ENCODE data around the gene ADGRG6.
A peak's percentile ranks its signal among the peaks of the same experiment; 100 is the strongest.

ADGRG6 gene

GRCh38 chr6:142414462-142415250 lies 112.8 kb downstream of the ADGRG6 start:
- Histone ChIP-seq H3K27me3 (ENCODE audit: insufficient read depth, low read length, poor library complexity, severe bottlenecking) (no peaks in the 10 kb centered on the region), H3K79me2 (ENCODE audit: insufficient read depth, low read length) (no peaks in the 10 kb centered on the region), H3K4me2 (ENCODE audit: low read depth, low read length, poor library complexity, severe bottlenecking) (no peak overlapping the region), H2AFZ (ENCODE audit: low read length) (no peak overlapping the region), H3K9me2 (replicated peaks; ENCODE audit: low read depth, low read length) (no peaks in the 10 kb centered on the region), H3F3A (ENCODE audit: low read depth) (0 out of 2 replicates have a peak, but pooled peaks cover 3% of the 10 kb centered on the region), H3K4me3 (ENCODE audit: low read length, poor library complexity, severe bottlenecking) (no peak overlapping the region), H4K20me1 (ENCODE audit: insufficient read depth, low read length, poor library complexity, severe bottlenecking) (no peaks in the 10 kb centered on the region), H3K9ac (ENCODE audit: low read depth, low read length, poor library complexity, severe bottlenecking) (no peak overlapping the region), H3K4me1 (ENCODE audit: insufficient read depth, low read length, poor library complexity, severe bottlenecking) (peaks cover 24% of the 10 kb centered on the region), H3K36me3 (ENCODE audit: insufficient read depth, low read length) (no peaks in the 10 kb centered on the region), H3K9me3 (ENCODE audit: insufficient read depth, low read depth, low read length) (no peaks in the 10 kb centered on the region)
- TF ChIP-seq CTCF (conservative IDR thresholded peaks at IDR 0.05; ENCODE audit: low read length) (no peak), EZH2phosphoT487 (IDR thresholded peaks at IDR 0.05; ENCODE audit: borderline replicate concordance) (no peak)

- TF ChIP-seq CTCF (conservative IDR thresholded peaks at IDR 0.05; ENCODE audit: low read length) (no peak), EZH2phosphoT487 (IDR thresholded peaks at IDR 0.05; ENCODE audit: borderline replicate concordance) (no peak)
- H3K36me3 ChIP-seq (ENCODE audit: insufficient read depth, low read length) = no peaks in the 10 kb centered on the region
- H3K27me3 ChIP-seq (ENCODE audit: insufficient read depth, low read length, poor library complexity, severe bottlenecking) = no peaks in the 10 kb centered on the region
- no peaks in the 10 kb centered on the region for H3K79me2 ChIP-seq (ENCODE audit: insufficient read depth, low read length)
- peak overlapping the region; percentile 53 for H3K4me2 ChIP-seq (ENCODE audit: low read depth, low read length, poor library complexity, severe bottlenecking)
- no peak overlapping the region for H3K4me3 ChIP-seq (ENCODE audit: low read length, poor library complexity, severe bottlenecking)
- no peaks in the 10 kb centered on the region for H3K9me3 ChIP-seq (ENCODE audit: insufficient read depth, low read depth, low read length)
- H2AFZ ChIP-seq (ENCODE audit: low read length) = peak overlapping the region; percentile 13; the same call in 1 of the 2 replicates
- 0 out of 2 replicates have a peak, but pooled peaks cover 3% of the 10 kb centered on the region for H3F3A ChIP-seq (ENCODE audit: low read depth)
- H3K9me2 ChIP-seq (replicated peaks; ENCODE audit: low read depth, low read length) = no peaks in the 10 kb centered on the region
- no peaks in the 10 kb centered on the region for H4K20me1 ChIP-seq (ENCODE audit: insufficient read depth, low read length, poor library complexity, severe bottlenecking)
- no peak overlapping the region for H3K9ac ChIP-seq (ENCODE audit: low read depth, low read length, poor library complexity, severe bottlenecking)
- H3K4me1 ChIP-seq (ENCODE audit: insufficient read depth, low read length, poor library complexity, severe bottlenecking) = peaks cover 24% of the 10 kb centered on the region
Observed at GRCh38 chr6:142416179-142416578, 114.4 kb downstream of the ADGRG6 start.

- Histone ChIP-seq H3K79me2 (ENCODE audit: insufficient read depth, low read length) (no peaks in the 10 kb centered on the region), H3K4me2 (ENCODE audit: low read depth, low read length, poor library complexity, severe bottlenecking) (peak overlapping the region; percentile 53), H3K36me3 (ENCODE audit: insufficient read depth, low read length) (no peaks in the 10 kb centered on the region), H3F3A (ENCODE audit: low read depth) (0 out of 2 replicates have a peak, but pooled peaks cover 3% of the 10 kb centered on the region), H3K9ac (ENCODE audit: low read depth, low read length, poor library complexity, severe bottlenecking) (no peak overlapping the region), H3K27me3 (ENCODE audit: insufficient read depth, low read length, poor library complexity, severe bottlenecking) (no peaks in the 10 kb centered on the region), H3K9me3 (ENCODE audit: insufficient read depth, low read depth, low read length) (no peaks in the 10 kb centered on the region), H3K4me3 (ENCODE audit: low read length, poor library complexity, severe bottlenecking) (no peak overlapping the region), H4K20me1 (ENCODE audit: insufficient read depth, low read length, poor library complexity, severe bottlenecking) (no peaks in the 10 kb centered on the region), H3K4me1 (ENCODE audit: insufficient read depth, low read length, poor library complexity, severe bottlenecking) (peaks cover 24% of the 10 kb centered on the region), H3K9me2 (replicated peaks; ENCODE audit: low read depth, low read length) (no peaks in the 10 kb centered on the region), H2AFZ (ENCODE audit: low read length) (peak overlapping the region; percentile 13; the same call in 1 of the 2 replicates)
- no peak for TF ChIP-seq EZH2phosphoT487 (IDR thresholded peaks at IDR 0.05; ENCODE audit: borderline replicate concordance)
- no peak for TF ChIP-seq CTCF (conservative IDR thresholded peaks at IDR 0.05; ENCODE audit: low read length)
Observed at GRCh38 chr6:142416686-142417085, 114.9 kb downstream of the ADGRG6 start.
